Activated CD4-positive, CD25-positive, alpha-beta regulatory T cell treated with anti-CD3 and anti-CD28 coated beads, Interleukin-2, amount 50 U/mL, for 24 hours (primary cell): Measurements from ENCODE around the gene ACLY.

Source experiments
- ATAC-seq, 2 donors: fragments of 150-1000 bp; cut with Tn5 transposase; one replicate each; pipeline ENCODE4 v1.10.0; 2021; ENCODE audit warnings: mild to moderate bottlenecking in 1 of 2, moderate library complexity in 1 of 2

Gene ACLY

GRCh38 chr17:41918314-41919164 is at the start of gene ACLY:
Gene ACLY, minus strand, starts transcription at chr17:41918951. Its CDS starts 5,078 bp downstream, at chr17:41913873.
- peak; percentile 99 to 100 for ATAC-seq

- ATAC-seq = no peak
These were observed 49.3 kb upstream of the ACLY start for GRCh38 chr17:41967921-41968578.

GRCh38 chr17:41967141-41967920 is 48.6 kb upstream of the ACLY start:
- ATAC-seq = peak; percentile 4 to 14

- ATAC-seq = peak; percentile 75 to 80
These were observed 47.9 kb upstream of the ACLY start, which contains the start of gene CNP for GRCh38 chr17:41966463-41967140. Gene CNP, plus strand, starts transcription at chr17:41966795. Its CDS starts 90 bp downstream, at chr17:41966885.

GRCh38 chr17:41965694-41966462 is 47.1 kb upstream of the ACLY start:
- peak; percentile 61 to 69 for ATAC-seq

- peak in 1 of 2 donors; percentile 17 for ATAC-seq
These were observed 44.1 kb upstream of the ACLY start for GRCh38 chr17:41962768-41963434.

GRCh38 chr17:41962111-41962510 is 43.4 kb upstream of the ACLY start:
- no peak for ATAC-seq

- no peak for ATAC-seq
These were observed 40.8 kb upstream of the ACLY start for GRCh38 chr17:41959336-41960095.

- ATAC-seq = no peak
These were observed 40.2 kb upstream of the ACLY start for GRCh38 chr17:41959030-41959335.

GRCh38 chr17:41957869-41958439 is 39.2 kb upstream of the ACLY start:
- ATAC-seq = no peak

- ATAC-seq = no peak
These were observed 38.5 kb upstream of the ACLY start for GRCh38 chr17:41957031-41957868.

- ATAC-seq = no peak
These were observed 37.8 kb upstream of the ACLY start for GRCh38 chr17:41956522-41956921.

GRCh38 chr17:41948762-41949460 is 30.2 kb upstream of the ACLY start:
- ATAC-seq = no peak

GRCh38 chr17:41944943-41945342 is 26.2 kb upstream of the ACLY start:
- no peak for ATAC-seq

GRCh38 chr17:41943492-41943891 is 24.7 kb upstream of the ACLY start:
- no peak for ATAC-seq

- ATAC-seq = no peak
These were observed 24.0 kb upstream of the ACLY start for GRCh38 chr17:41942626-41943373.

GRCh38 chr17:41941168-41941567 is 22.4 kb upstream of the ACLY start:
- no peak for ATAC-seq

GRCh38 chr17:41939693-41940090 is 20.9 kb upstream of the ACLY start:
- no peak for ATAC-seq
